Caco-2 (cell line): ENCODE data around the gene TMEM132D. TPM values are rescaled to one million over a fixed set of nuclear protein-coding genes. Genes with fewer than 3 reads are reported as not detected.

Experiments used
- BruUV-seq: library from RNA; stranded (reverse); fragments of 400-500 nt; replicated peaks from 2 replicates; lab custom pipeline; 2021; lab: Mats Ljungman, UMichigan
- CTCF ChIA-PET: fragments of 300-600 bp; sonication (Branson Sonifier 250); formaldehyde crosslinking; loops from one replicate; lab custom pipeline; 2022; ENCODE audit warnings: antibody characterized with exemption; lab: Charles Lee
- POLR2A ChIA-PET: fragments of 300-600 bp; sonication (Branson Sonifier 250); formaldehyde crosslinking; loops from one replicate; lab custom pipeline; 2022; ENCODE audit warnings: antibody characterized with exemption; lab: Charles Lee
- DNase-seq, 2 experiments: peaks; one replicate each; pipeline versions ENCODE4 v3.0.0 to v3.0.0-alpha.2; 2020 to 2022
- H3K27me3 ChIP-seq: replicated peaks from 2 replicates; pipeline ENCODE4 v1.6.0; 2011; ENCODE audit warnings: low read length; ENCODE audit not compliant: control insufficient read depth, insufficient read depth
- H3K36me3 ChIP-seq: 2 replicates; pipeline ENCODE4 v1.5.1; 2011; ENCODE audit warnings: low read length; ENCODE audit not compliant: control insufficient read depth, insufficient read depth
- H3K4me1 ChIP-seq: fragments of 250-450 bp; sonication (Bioruptor Pico); 2 replicates; pipeline ENCODE4 v1.5.1; 2020; ENCODE audit warnings: mild to moderate bottlenecking
- H3K4me3 ChIP-seq: 2 replicates; pipeline ENCODE4 v1.5.1; 2011; ENCODE audit warnings: low read depth, mild to moderate bottlenecking, control low read depth, low read length
- H3K9me3 ChIP-seq: fragments of 250-450 bp; sonication (Bioruptor Pico); 2 replicates; pipeline ENCODE4 v1.5.1; 2020; ENCODE audit warnings: mild to moderate bottlenecking, moderate library complexity
- H3K27ac Mint-ChIP-seq: one replicate; pipeline ENCODE4 v1.8.0; 2022; ENCODE audit warnings: mixed read lengths; ENCODE audit not compliant: unreplicated experiment
- H3K27me3 Mint-ChIP-seq: one replicate; pipeline ENCODE4 v1.8.0; 2022; ENCODE audit warnings: mixed read lengths; ENCODE audit not compliant: insufficient read depth, unreplicated experiment
- H3K36me3 Mint-ChIP-seq: one replicate; pipeline ENCODE4 v1.8.0; 2022; ENCODE audit warnings: mild to moderate bottlenecking, mixed read lengths; ENCODE audit not compliant: insufficient read depth, unreplicated experiment
- H3K4me1 Mint-ChIP-seq: one replicate; pipeline ENCODE4 v1.8.0; 2022; ENCODE audit warnings: low read depth, mixed read lengths; ENCODE audit not compliant: unreplicated experiment
- H3K4me3 Mint-ChIP-seq: one replicate; pipeline ENCODE4 v1.8.0; 2022; ENCODE audit warnings: mild to moderate bottlenecking, moderate library complexity, mixed read lengths; ENCODE audit not compliant: unreplicated experiment
- H3K9me3 Mint-ChIP-seq: one replicate; pipeline ENCODE4 v1.8.0; 2022; ENCODE audit warnings: mixed read lengths; ENCODE audit not compliant: unreplicated experiment
- CTCF ChIP-seq, 2 experiments: fragments of 200-600 bp in 1 of 2; IDR thresholded peaks; 1 replicate in 1 of 2; 2 replicates in 1 of 2; pipeline versions ENCODE4 v1.5.1 to v1.8.0; 2011 to 2022; ENCODE audit warnings: antibody characterized with exemption in 1 of 2, control low read depth in 1 of 2, inconsistent platforms in 1 of 2, low read depth in 1 of 2, low read length in 1 of 2, mild to moderate bottlenecking in 1 of 2, moderate library complexity in 1 of 2; ENCODE audit not compliant: insufficient read depth in 1 of 2, severe bottlenecking in 1 of 2, unreplicated experiment in 1 of 2
- intact Hi-C: fragments of 100-400 bp; cut with micrococcal nuclease; formaldehyde crosslinking; loops from one replicate; pipeline ENCODE4 v1.10.0; 2022; ENCODE audit not compliant: unreplicated experiment
- total RNA-seq: library from RNA; stranded (reverse); gene quantifications from 2 replicates; pipeline ENCODE4 v1.2.3, GENCODE V29; 2022

TMEM132D gene
- total RNA-seq, 1 experiment from 2014 or later: not detected

DNA sequence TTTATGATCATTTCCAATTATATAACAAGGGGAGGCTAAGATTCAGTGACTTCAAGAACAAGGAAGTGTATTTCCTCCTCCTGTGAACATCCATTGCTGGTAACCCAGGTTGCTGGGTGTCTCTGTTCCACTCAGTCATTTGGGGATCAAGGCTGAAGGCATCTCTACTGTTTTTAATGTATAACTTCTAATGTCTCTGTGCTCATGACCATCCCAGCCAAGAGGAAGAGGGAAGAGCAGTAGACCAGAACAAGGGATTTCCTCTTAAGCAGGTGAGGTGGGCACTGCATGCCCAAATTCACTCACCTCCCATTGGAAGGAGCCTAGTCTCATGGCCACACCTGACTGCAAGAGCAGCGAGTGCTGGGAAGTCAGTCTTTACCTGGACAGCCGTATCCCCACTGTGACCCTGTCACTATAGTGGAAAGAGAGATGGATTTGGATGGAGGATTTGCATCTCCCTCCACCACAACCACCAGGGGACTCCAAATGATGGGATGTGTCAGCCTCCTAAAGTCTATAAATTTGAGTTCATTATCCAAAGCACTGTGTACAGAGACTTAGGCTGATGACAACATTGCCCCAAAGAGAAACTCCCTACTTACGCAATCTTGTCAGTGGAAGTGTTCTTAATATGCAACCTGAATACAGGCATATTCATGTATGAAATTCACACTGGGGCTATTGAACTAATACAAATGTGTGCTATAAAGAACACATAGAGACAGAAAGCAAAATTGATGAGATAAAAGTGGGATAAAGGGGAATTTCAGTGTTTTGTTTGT lies 368.7 kb downstream of the TMEM132D start:
- Mint-ChIP-seq H3K4me3 (no peak overlapping the region), H3K4me1 (peaks cover 10% of the 10 kb centered on the region), H3K27me3 (no peaks in the 10 kb centered on the region), H3K36me3 (no peaks in the 10 kb centered on the region), H3K9me3 (no peaks in the 10 kb centered on the region), H3K27ac (no peak overlapping the region)
- H3K9me3 ChIP-seq: no peaks in the 10 kb centered on the region
- TF ChIP-seq CTCF (IDR thresholded peaks at IDR 0.05; ENCODE audit: insufficient read depth in 1 of 2, low read depth in 1 of 2, low read length in 1 of 2, severe bottlenecking in 1 of 2, unreplicated experiment in 1 of 2): no peak
- no peak overlapping the region for H3K4me3 ChIP-seq
- no TSS peak for BruUV-seq
- no peak for DNase-seq
- no peaks in the 10 kb centered on the region for H3K27me3 ChIP-seq
- ChIA-PET CTCF (no interaction called here), POLR2A (no interaction called here)
- H3K4me1 ChIP-seq: 0 out of 2 replicates have a peak, but pooled peaks cover 8% of the 10 kb centered on the region
- H3K36me3 ChIP-seq: no peaks in the 10 kb centered on the region
- intact Hi-C loops: no loop called here

DNA sequence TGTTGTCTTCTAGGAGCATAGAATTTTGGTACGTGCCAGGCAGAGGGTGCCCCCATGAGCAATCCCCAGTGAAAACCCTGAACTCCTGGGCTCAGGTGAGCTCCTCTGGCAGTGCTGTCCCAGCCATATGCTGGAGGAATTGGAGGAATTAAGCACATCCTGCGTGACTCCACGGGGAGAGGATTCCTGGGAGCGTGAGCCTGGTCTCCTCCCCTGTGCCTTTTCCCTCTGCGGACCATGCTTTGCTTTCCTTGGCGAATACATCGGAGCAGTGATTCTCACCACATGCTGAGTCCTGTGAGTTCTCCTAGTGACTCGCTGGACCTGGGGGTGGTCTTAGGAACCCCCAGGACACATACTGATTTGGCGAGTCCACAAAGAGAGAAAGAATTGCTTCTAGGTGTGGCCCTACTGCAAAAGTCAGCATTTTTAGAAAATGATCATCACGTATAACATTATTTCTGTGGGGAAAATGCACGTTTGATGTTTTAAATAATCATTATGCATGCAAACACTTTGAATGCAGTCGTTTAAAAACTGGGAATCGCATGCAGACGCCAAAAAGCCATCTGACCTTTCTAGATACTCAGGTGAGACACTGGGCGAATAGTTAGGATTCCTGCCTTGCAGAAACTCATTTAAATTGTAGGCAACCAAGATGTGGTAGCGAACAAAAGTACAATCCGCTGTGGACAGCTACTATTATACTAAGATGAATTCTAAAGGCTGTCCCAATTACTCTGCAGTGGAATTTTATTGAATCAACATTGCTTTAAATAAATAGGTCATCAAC lies 370.9 kb downstream of the TMEM132D start:
- no peaks in the 10 kb centered on the region for H3K9me3 ChIP-seq
- peaks cover 10% of the 10 kb centered on the region for H3K4me1 Mint-ChIP-seq
- no TSS peak for BruUV-seq
- intact Hi-C loops: no loop called here
- no peak overlapping the region for H3K4me3 Mint-ChIP-seq
- no peak for DNase-seq
- H3K36me3 ChIP-seq: no peaks in the 10 kb centered on the region
- H3K36me3 Mint-ChIP-seq: no peaks in the 10 kb centered on the region
- H3K9me3 Mint-ChIP-seq: peaks cover 10% of the 10 kb centered on the region
- H3K4me3 ChIP-seq: no peak overlapping the region
- ChIA-PET CTCF (no interaction called here), POLR2A (no interaction called here)
- no peak for TF ChIP-seq CTCF (IDR thresholded peaks at IDR 0.05; ENCODE audit: insufficient read depth in 1 of 2, low read depth in 1 of 2, low read length in 1 of 2, severe bottlenecking in 1 of 2, unreplicated experiment in 1 of 2)
- 0 out of 2 replicates have a peak, but pooled peaks cover 8% of the 10 kb centered on the region for H3K4me1 ChIP-seq
- no peaks in the 10 kb centered on the region for H3K27me3 ChIP-seq
- H3K27ac Mint-ChIP-seq: no peak overlapping the region
- no peaks in the 10 kb centered on the region for H3K27me3 Mint-ChIP-seq

DNA sequence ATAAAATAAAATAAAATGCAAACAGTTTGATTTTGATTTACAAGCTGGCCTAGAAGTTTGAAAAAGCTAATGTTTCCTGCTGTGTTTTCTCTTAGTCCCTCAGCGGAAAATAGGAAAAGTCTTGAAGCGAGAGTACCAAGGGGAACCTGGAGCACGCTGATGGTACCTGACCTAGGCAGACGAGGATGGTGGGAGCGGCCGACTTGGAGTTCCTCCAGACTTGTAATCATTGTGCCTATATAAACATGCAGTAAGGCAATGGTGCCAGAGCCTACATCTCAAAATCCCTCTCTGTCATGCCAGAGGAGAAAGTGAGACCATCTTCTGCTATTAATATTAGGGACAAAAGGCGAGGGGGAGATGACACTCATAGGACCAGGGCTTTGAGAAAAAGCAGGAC lies 371.7 kb downstream of the TMEM132D start:
- H3K4me1 ChIP-seq: 0 out of 2 replicates have a peak, but pooled peaks cover 8% of the 10 kb centered on the region
- Mint-ChIP-seq H3K4me1 (peaks cover 10% of the 10 kb centered on the region), H3K4me3 (no peak overlapping the region), H3K27ac (no peak overlapping the region), H3K36me3 (no peaks in the 10 kb centered on the region), H3K27me3 (no peaks in the 10 kb centered on the region), H3K9me3 (peaks cover 10% of the 10 kb centered on the region)
- ChIA-PET CTCF (no interaction called here), POLR2A (no interaction called here)
- BruUV-seq: no TSS peak
- intact Hi-C loops: no loop called here
- no peaks in the 10 kb centered on the region for H3K9me3 ChIP-seq
- H3K27me3 ChIP-seq: no peaks in the 10 kb centered on the region
- no peaks in the 10 kb centered on the region for H3K36me3 ChIP-seq
- H3K4me3 ChIP-seq: no peak overlapping the region
- no peak for TF ChIP-seq CTCF (IDR thresholded peaks at IDR 0.05; ENCODE audit: insufficient read depth in 1 of 2, low read depth in 1 of 2, low read length in 1 of 2, severe bottlenecking in 1 of 2, unreplicated experiment in 1 of 2)
- no peak for DNase-seq
